VCaP (cell line): ENCODE results near the gene PAQR4.
A peak's percentile ranks its signal among the peaks of the same experiment; 100 is the strongest.

Source experiments
- H3K27ac ChIP-seq: fragments of 450-650 bp; 2 replicates; pipeline ENCODE4 v1.5.1; 2017
- TF ChIP-seq, protein P1 (sequence below): fragments of 450-650 bp; conservative IDR thresholded peaks from 2 replicates; pipeline ENCODE4 v1.5.1; 2017; ENCODE audit warnings: mild to moderate bottlenecking, moderate library complexity

Gene PAQR4

GRCh38 chr16:3021449-3022207, 52.5 kb downstream of the PAQR4 start:
- TF ChIP-seq, protein P1, sequence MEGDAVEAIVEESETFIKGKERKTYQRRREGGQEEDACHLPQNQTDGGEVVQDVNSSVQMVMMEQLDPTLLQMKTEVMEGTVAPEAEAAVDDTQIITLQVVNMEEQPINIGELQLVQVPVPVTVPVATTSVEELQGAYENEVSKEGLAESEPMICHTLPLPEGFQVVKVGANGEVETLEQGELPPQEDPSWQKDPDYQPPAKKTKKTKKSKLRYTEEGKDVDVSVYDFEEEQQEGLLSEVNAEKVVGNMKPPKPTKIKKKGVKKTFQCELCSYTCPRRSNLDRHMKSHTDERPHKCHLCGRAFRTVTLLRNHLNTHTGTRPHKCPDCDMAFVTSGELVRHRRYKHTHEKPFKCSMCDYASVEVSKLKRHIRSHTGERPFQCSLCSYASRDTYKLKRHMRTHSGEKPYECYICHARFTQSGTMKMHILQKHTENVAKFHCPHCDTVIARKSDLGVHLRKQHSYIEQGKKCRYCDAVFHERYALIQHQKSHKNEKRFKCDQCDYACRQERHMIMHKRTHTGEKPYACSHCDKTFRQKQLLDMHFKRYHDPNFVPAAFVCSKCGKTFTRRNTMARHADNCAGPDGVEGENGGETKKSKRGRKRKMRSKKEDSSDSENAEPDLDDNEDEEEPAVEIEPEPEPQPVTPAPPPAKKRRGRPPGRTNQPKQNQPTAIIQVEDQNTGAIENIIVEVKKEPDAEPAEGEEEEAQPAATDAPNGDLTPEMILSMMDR = peak; percentile 28; the same call in 1 of the 2 replicates
- H3K27ac ChIP-seq = peak overlapping the region; percentile 42; the same call in 1 of the 2 replicates

- no peak overlapping the region for H3K27ac ChIP-seq
- TF ChIP-seq, protein P1 = no peak
Observed at GRCh38 chr16:3022208-3022683, 53.1 kb downstream of the PAQR4 start.

GRCh38 chr16:3022684-3023414, 53.7 kb downstream of the PAQR4 start:
- H3K27ac ChIP-seq = peak overlapping the region; percentile 79; the same call in 1 of the 2 replicates

More at GRCh38 chr16:3022684-3023414, 53.7 kb downstream of the PAQR4 start:
- TF ChIP-seq, protein P1 = no peak
